Activated naive CD8-positive, alpha-beta T cell (primary cell): ENCODE results near the gene C11orf98.
"Not testable (repeated sequence)": the region's sequence is repeated elsewhere in the genome, so short reads cannot be mapped to it uniquely, and the experiment has no call there.

Experiments
- H3K27ac Mint-ChIP-seq: one replicate; pipeline ENCODE4 v1.8.0; 2021; ENCODE audit warnings: mixed read lengths
- H3K27me3 Mint-ChIP-seq: one replicate; pipeline ENCODE4 v1.8.0; 2021; ENCODE audit warnings: mixed read lengths
- H3K36me3 Mint-ChIP-seq: one replicate; pipeline ENCODE4 v1.8.0; 2021; ENCODE audit warnings: mixed read lengths
- H3K4me1 Mint-ChIP-seq: one replicate; pipeline ENCODE4 v1.8.0; 2021; ENCODE audit warnings: low read depth, mixed read lengths
- H3K4me3 Mint-ChIP-seq: one replicate; pipeline ENCODE4 v1.8.0; 2021; ENCODE audit warnings: mild to moderate bottlenecking, mixed read lengths
- H3K9me3 Mint-ChIP-seq: one replicate; pipeline ENCODE4 v1.8.0; 2021; ENCODE audit warnings: low read depth, mixed read lengths

Gene C11orf98

GRCh38 chr11:62665075-62665598 is at the start of gene C11orf98, which contains the start of gene CSKMT:
Gene C11orf98, minus strand, starts transcription at chr11:62665210. Its CDS starts 41 bp downstream, at chr11:62665169.
Gene CSKMT, plus strand, starts transcription at chr11:62665312. Its CDS starts 568 bp downstream, at chr11:62665880.
- Mint-ChIP-seq H3K4me3 (peak within 1 kb of the TSS; percentile 96), H3K4me1 (peaks cover 36% of the 10 kb centered on the region), H3K36me3 (peaks cover 7% of the 10 kb centered on the region), H3K9me3 (no peaks in the 10 kb centered on the region), H3K27me3 (no peaks in the 10 kb centered on the region), H3K27ac (peak within 1 kb of the TSS; percentile 97)

- Mint-ChIP-seq H3K36me3 (peaks cover 21% of the 10 kb centered on the region), H3K4me3 (no peak overlapping the region), H3K4me1 (peaks cover 55% of the 10 kb centered on the region), H3K9me3 (no peaks in the 10 kb centered on the region), H3K27me3 (no peaks in the 10 kb centered on the region), H3K27ac (peak overlapping the region; percentile 88)
These were observed 48.3 kb upstream of the C11orf98 start for GRCh38 chr11:62713343-62713742.

- peaks cover 17% of the 10 kb centered on the region for H3K36me3 Mint-ChIP-seq
- H3K4me3 Mint-ChIP-seq, result no peak overlapping the region
- no peaks in the 10 kb centered on the region for H3K9me3 Mint-ChIP-seq
- H3K27me3 Mint-ChIP-seq, result no peaks in the 10 kb centered on the region
- peaks cover 56% of the 10 kb centered on the region for H3K4me1 Mint-ChIP-seq
- peak overlapping the region; percentile 88 for H3K27ac Mint-ChIP-seq
These were observed 47.9 kb upstream of the C11orf98 start for GRCh38 chr11:62712861-62713260.

GRCh38 chr11:62712276-62712812 is 47.3 kb upstream of the C11orf98 start:
- Mint-ChIP-seq H3K27ac (peak overlapping the region; percentile 88), H3K9me3 (no peaks in the 10 kb centered on the region), H3K36me3 (peaks cover 17% of the 10 kb centered on the region), H3K4me1 (peaks cover 56% of the 10 kb centered on the region), H3K27me3 (no peaks in the 10 kb centered on the region), H3K4me3 (peak overlapping the region; percentile 42)

GRCh38 chr11:62710001-62710345 is 45.0 kb upstream of the C11orf98 start:
- Mint-ChIP-seq H3K36me3 (peaks cover 12% of the 10 kb centered on the region), H3K9me3 (no peaks in the 10 kb centered on the region), H3K27me3 (no peaks in the 10 kb centered on the region), H3K27ac (peak overlapping the region; percentile 97), H3K4me1 (peaks cover 65% of the 10 kb centered on the region), H3K4me3 (peak overlapping the region; percentile 91)

- Mint-ChIP-seq H3K27me3 (no peaks in the 10 kb centered on the region), H3K4me3 (peak overlapping the region; percentile 91), H3K27ac (peak overlapping the region; percentile 97), H3K36me3 (peaks cover 11% of the 10 kb centered on the region), H3K4me1 (peaks cover 63% of the 10 kb centered on the region), H3K9me3 (no peaks in the 10 kb centered on the region)
These were observed 44.4 kb upstream of the C11orf98 start for GRCh38 chr11:62709247-62710000.

- Mint-ChIP-seq H3K36me3 (peaks cover 9% of the 10 kb centered on the region), H3K27ac (peak overlapping the region; percentile 97), H3K27me3 (no peaks in the 10 kb centered on the region), H3K4me3 (peak overlapping the region; percentile 91), H3K9me3 (no peaks in the 10 kb centered on the region), H3K4me1 (peaks cover 58% of the 10 kb centered on the region)
These were observed 43.8 kb upstream of the C11orf98 start for GRCh38 chr11:62708793-62709192.

- Mint-ChIP-seq H3K4me1 (peaks cover 55% of the 10 kb centered on the region), H3K9me3 (no peaks in the 10 kb centered on the region), H3K4me3 (peak overlapping the region; percentile 91), H3K36me3 (peaks cover 9% of the 10 kb centered on the region), H3K27me3 (no peaks in the 10 kb centered on the region), H3K27ac (peak overlapping the region; percentile 97)
These were observed 43.4 kb upstream of the C11orf98 start for GRCh38 chr11:62708392-62708791.

- Mint-ChIP-seq H3K27ac (peak within 1 kb of the TSS; percentile 97), H3K27me3 (no peaks in the 10 kb centered on the region), H3K9me3 (no peaks in the 10 kb centered on the region), H3K4me1 (peaks cover 45% of the 10 kb centered on the region), H3K4me3 (peak within 1 kb of the TSS; percentile 91), H3K36me3 (peaks cover 9% of the 10 kb centered on the region)
These were observed 42.4 kb upstream of the C11orf98 start, which contains the start of the genes BSCL2 and GNG3 for GRCh38 chr11:62707277-62707861. Gene BSCL2, minus strand, starts transcription at chr11:62707424. Its CDS starts 229 bp downstream, at chr11:62707195. Gene GNG3, plus strand, starts transcription at chr11:62707676. Its CDS starts 620 bp downstream, at chr11:62708296.

GRCh38 chr11:62706850-62707247 is 41.8 kb upstream of the C11orf98 start:
- H3K9me3 Mint-ChIP-seq, result no peaks in the 10 kb centered on the region
- H3K27me3 Mint-ChIP-seq, result no peaks in the 10 kb centered on the region
- peaks cover 41% of the 10 kb centered on the region for H3K4me1 Mint-ChIP-seq
- peaks cover 7% of the 10 kb centered on the region for H3K36me3 Mint-ChIP-seq
- peak overlapping the region; percentile 73 for H3K4me3 Mint-ChIP-seq
- peak overlapping the region; percentile 78 for H3K27ac Mint-ChIP-seq

GRCh38 chr11:62705880-62706849 is 41.2 kb upstream of the C11orf98 start:
- H3K9me3 Mint-ChIP-seq, result no peaks in the 10 kb centered on the region
- no peaks in the 10 kb centered on the region for H3K27me3 Mint-ChIP-seq
- H3K4me1 Mint-ChIP-seq, result peaks cover 41% of the 10 kb centered on the region
- peaks cover 8% of the 10 kb centered on the region for H3K36me3 Mint-ChIP-seq
- peak overlapping the region; percentile 78 for H3K27ac Mint-ChIP-seq
- peak overlapping the region; percentile 87 for H3K4me3 Mint-ChIP-seq

- peaks cover 7% of the 10 kb centered on the region for H3K36me3 Mint-ChIP-seq
- peak overlapping the region; percentile 70 for H3K27ac Mint-ChIP-seq
- no peaks in the 10 kb centered on the region for H3K27me3 Mint-ChIP-seq
- H3K4me3 Mint-ChIP-seq, result peak overlapping the region; percentile 87
- peaks cover 39% of the 10 kb centered on the region for H3K4me1 Mint-ChIP-seq
- H3K9me3 Mint-ChIP-seq, result no peaks in the 10 kb centered on the region
These were observed 40.4 kb upstream of the C11orf98 start for GRCh38 chr11:62705413-62705812.

GRCh38 chr11:62703921-62704320 is 38.9 kb upstream of the C11orf98 start:
- not testable (repeated sequence) for H3K36me3 Mint-ChIP-seq, H3K27ac Mint-ChIP-seq, H3K27me3 Mint-ChIP-seq, H3K4me3 Mint-ChIP-seq, H3K9me3 Mint-ChIP-seq
- peaks cover 30% of the 10 kb centered on the region for H3K4me1 Mint-ChIP-seq

- no peak overlapping the region for H3K4me3 Mint-ChIP-seq
- H3K36me3 Mint-ChIP-seq, result peaks cover 7% of the 10 kb centered on the region
- no peaks in the 10 kb centered on the region for H3K27me3 Mint-ChIP-seq
- no peaks in the 10 kb centered on the region for H3K9me3 Mint-ChIP-seq
- no peak overlapping the region for H3K27ac Mint-ChIP-seq
- peaks cover 17% of the 10 kb centered on the region for H3K4me1 Mint-ChIP-seq
These were observed 37.2 kb upstream of the C11orf98 start for GRCh38 chr11:62702246-62702645.
